Putamen (tissue), 1 donor: ENCODE data around the gene UBR3.
"Not testable (repeated sequence)": the region's sequence is repeated elsewhere in the genome, so short reads cannot be mapped to it uniquely, and the experiment has no call there.

Experiments
- DNase-seq: peaks from one replicate; pipeline ENCODE4 v3.0.0-alpha.2; 2016; ENCODE audit warnings: low spot score

UBR3 gene

GRCh38 chr2:169827272-169828140 lies at the start of gene UBR3:
UBR3 (plus strand) TSS chr2:169827454; CDS start chr2:169827508, 54 bp downstream.
- peak; percentile 92 for DNase-seq

GRCh38 chr2:169778446-169778845 lies 48.8 kb upstream of the UBR3 start:
- no peak for DNase-seq

- no peak for DNase-seq
Measured at GRCh38 chr2:169781249-169782013, 45.8 kb upstream of the UBR3 start.

GRCh38 chr2:169782513-169782912 lies 44.7 kb upstream of the UBR3 start:
- DNase-seq: no peak

- no peak for DNase-seq
Measured at GRCh38 chr2:169790581-169790980, 36.7 kb upstream of the UBR3 start.

- no peak for DNase-seq
Measured at GRCh38 chr2:169795181-169795580, 32.1 kb upstream of the UBR3 start.

GRCh38 chr2:169796441-169796840 lies 30.8 kb upstream of the UBR3 start:
- no peak for DNase-seq

- no peak for DNase-seq
Measured at GRCh38 chr2:169797601-169798000, 29.7 kb upstream of the UBR3 start.

GRCh38 chr2:169798397-169798717 lies 28.9 kb upstream of the UBR3 start:
- no peak for DNase-seq

GRCh38 chr2:169798718-169799592 lies 28.3 kb upstream of the UBR3 start, which contains the start of gene SSB:
SSB (plus strand) TSS chr2:169798871; CDS start chr2:169800961, 2,090 bp downstream.
- DNase-seq: peak; percentile 94

- no peak for DNase-seq
Measured at GRCh38 chr2:169803480-169803879, 23.8 kb upstream of the UBR3 start.

- DNase-seq: no peak
Measured at GRCh38 chr2:169806586-169806985, 20.7 kb upstream of the UBR3 start.

GRCh38 chr2:169808221-169808620 lies 19.0 kb upstream of the UBR3 start:
- no peak for DNase-seq

GRCh38 chr2:169815849-169816248 lies 11.4 kb upstream of the UBR3 start:
- DNase-seq: no peak

- not testable (repeated sequence) for DNase-seq
Measured at GRCh38 chr2:169816961-169817360, 10.3 kb upstream of the UBR3 start.

GRCh38 chr2:169817369-169817768 lies 9.9 kb upstream of the UBR3 start:
- not testable (repeated sequence) for DNase-seq

GRCh38 chr2:169818241-169818640 lies 9.0 kb upstream of the UBR3 start:
- no peak for DNase-seq

- DNase-seq: no peak
Measured at GRCh38 chr2:169819106-169819505, 8.1 kb upstream of the UBR3 start.

GRCh38 chr2:169820101-169820500 lies 7.2 kb upstream of the UBR3 start:
- not testable (repeated sequence) for DNase-seq

- no peak for DNase-seq
Measured at GRCh38 chr2:169822036-169822435, 5.2 kb upstream of the UBR3 start.

GRCh38 chr2:169822785-169823392 lies 4.4 kb upstream of the UBR3 start:
- DNase-seq: no peak

GRCh38 chr2:169823996-169824372 lies 3.3 kb upstream of the UBR3 start:
- DNase-seq: no peak
